HG02571 (cell line): ENCODE data around the gene SMLR1.

Experiments used
- ATAC-seq: cut with Tn5 transposase; IDR thresholded peaks from one replicate; pipeline ENCODE4 v1.9.1; 2021; ENCODE audit warnings: mild to moderate bottlenecking, moderate library complexity; ENCODE audit not compliant: unreplicated experiment

Gene SMLR1

GRCh38 chr6:130849594-130849993 lies 22.4 kb downstream of the SMLR1 start:
- ATAC-seq: no peak

GRCh38 chr6:130851026-130851425 lies 23.8 kb downstream of the SMLR1 start:
- no peak for ATAC-seq

- ATAC-seq: no peak
Measured at GRCh38 chr6:130852844-130853554, 25.8 kb downstream of the SMLR1 start.

- no peak for ATAC-seq
Measured at GRCh38 chr6:130853555-130854183, 26.5 kb downstream of the SMLR1 start.

GRCh38 chr6:130858054-130858453 lies 30.8 kb downstream of the SMLR1 start:
- no peak for ATAC-seq

GRCh38 chr6:130858498-130859160 lies 31.4 kb downstream of the SMLR1 start:
- ATAC-seq: no peak

GRCh38 chr6:130859161-130859867 lies 32.1 kb downstream of the SMLR1 start:
- ATAC-seq: no peak

GRCh38 chr6:130862370-130862769 lies 35.2 kb downstream of the SMLR1 start:
- no peak for ATAC-seq

- no peak for ATAC-seq
Measured at GRCh38 chr6:130863415-130864230, 36.4 kb downstream of the SMLR1 start.

GRCh38 chr6:130864344-130864743 lies 37.1 kb downstream of the SMLR1 start:
- ATAC-seq: no peak

- no peak for ATAC-seq
Measured at GRCh38 chr6:130865793-130866192, 38.6 kb downstream of the SMLR1 start.

- no peak for ATAC-seq
Measured at GRCh38 chr6:130869681-130870080, 42.5 kb downstream of the SMLR1 start.

GRCh38 chr6:130870179-130870880 lies 43.1 kb downstream of the SMLR1 start:
- no peak for ATAC-seq

- ATAC-seq: no peak
Measured at GRCh38 chr6:130872250-130873095, 45.3 kb downstream of the SMLR1 start.

GRCh38 chr6:130873746-130874145 lies 46.5 kb downstream of the SMLR1 start:
- ATAC-seq: no peak

- ATAC-seq: no peak
Measured at GRCh38 chr6:130879826-130880225, 52.6 kb downstream of the SMLR1 start.

- ATAC-seq: no peak
Measured at GRCh38 chr6:130882370-130882769, 55.2 kb downstream of the SMLR1 start.

GRCh38 chr6:130885392-130886192 lies 58.4 kb downstream of the SMLR1 start:
- peak; percentile 91 for ATAC-seq
